Glomerular visceral epithelial cell (primary cell): ENCODE measurements around the gene GLIS1.

Experiments
- DNase-seq: peaks from one replicate; pipeline ENCODE4 v3.0.0-alpha.2; 2016; ENCODE audit errors: extremely low spot score

Gene GLIS1

DNA sequence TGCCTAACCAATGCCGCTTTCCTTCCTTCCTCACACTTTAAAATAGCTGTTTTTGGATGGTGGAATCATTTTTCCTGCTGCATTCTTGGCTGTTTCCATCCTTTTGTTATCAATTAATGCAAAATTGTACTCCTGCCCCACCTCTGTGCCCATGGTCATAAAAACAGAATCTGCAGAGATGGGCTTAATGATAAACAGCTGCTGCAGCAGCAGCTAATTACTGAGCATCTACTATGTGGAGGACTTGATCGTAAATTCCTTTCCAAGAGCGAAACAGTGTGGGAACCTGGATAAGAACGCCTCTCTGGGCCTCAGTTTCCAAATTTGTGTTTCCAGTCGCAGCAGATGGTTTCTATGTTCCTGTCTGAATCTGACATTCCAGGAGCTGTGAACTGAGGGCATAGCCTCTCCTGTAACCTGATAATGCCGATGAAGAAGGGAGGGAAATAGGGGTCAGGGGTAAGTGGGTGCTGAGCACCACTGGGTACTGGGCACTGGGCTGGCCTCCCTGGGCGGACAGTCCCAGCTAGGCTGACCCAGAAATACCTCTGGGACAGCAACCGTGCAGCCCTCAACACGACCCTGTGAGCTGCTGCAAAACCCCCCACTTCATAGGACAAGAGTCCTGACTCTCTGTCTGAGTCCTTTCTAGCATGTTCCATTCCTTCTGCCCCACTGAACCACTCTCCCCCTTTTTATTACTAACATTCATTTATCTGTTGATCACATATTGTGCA, 158.1 kb downstream of the GLIS1 start:
- no peak for DNase-seq

DNA sequence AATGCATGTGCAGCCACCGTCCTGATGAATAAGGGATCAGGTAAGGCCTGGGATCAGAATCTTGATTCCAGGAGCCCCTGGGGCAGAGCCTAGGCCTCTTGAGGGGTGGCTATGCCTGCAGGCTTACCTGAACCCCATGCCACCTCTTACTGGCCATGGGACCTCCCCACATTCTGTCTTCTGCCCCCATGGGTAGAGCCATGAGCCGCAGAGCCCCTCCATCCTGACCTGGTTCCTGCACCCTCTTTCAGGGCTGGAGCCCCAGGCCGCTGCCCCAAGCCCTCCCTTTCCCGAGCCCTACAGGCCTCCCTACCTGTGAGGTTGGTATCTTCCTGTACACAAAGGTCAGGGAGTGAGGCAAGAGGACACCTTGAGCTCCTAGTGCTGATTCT, 159.0 kb downstream of the GLIS1 start:
- DNase-seq = no peak

- no peak for DNase-seq
Observed at GRCh38 chr1:53579221-53580008, 159.5 kb downstream of the GLIS1 start.

- peak; percentile 48 for DNase-seq
Observed at GRCh38 chr1:53578358-53578757, 160.6 kb downstream of the GLIS1 start.

GRCh38 chr1:53577761-53578100, 161.2 kb downstream of the GLIS1 start:
- DNase-seq = no peak

DNA sequence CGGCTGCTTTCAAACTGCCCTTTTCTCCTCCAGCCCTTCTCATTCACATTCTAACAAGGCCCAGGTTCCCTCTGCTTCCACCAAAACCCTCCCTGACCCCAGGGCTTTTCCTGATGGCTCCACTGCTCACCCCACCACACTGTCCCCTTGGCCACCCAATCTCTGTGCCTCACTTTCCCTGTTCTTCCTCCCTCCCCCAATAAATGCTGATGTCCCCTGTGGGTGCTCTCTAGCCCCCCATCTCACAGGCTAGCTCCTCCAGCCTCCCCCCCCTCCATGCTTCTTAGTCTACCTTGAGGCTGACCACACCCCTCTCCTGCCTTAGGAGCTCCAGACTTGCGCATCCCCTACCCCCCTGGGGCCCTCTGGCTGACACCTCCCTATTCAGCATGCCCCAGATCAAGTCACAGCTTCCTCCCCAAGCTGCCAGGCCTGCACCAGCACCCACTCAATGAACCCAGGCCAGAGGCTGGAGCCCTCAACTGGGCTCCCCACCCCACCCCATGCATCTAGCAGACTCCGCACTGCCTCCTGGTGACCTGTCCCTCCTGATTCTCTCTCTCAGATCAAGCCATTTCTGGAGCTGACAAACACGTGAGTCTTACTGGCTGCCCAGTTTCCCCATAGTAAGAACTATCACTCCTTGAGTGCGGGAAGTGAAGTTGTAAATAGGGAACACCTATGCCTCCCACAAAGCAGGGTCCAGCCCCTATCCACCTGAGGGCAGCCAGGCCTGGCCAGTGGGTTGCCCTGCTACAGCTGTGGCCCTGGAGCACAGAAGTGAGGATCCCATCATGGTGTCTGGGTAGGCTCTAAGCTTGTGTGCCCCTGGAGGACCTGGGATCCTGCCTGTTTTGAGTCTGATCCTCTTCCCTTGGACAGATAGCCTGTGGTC, 161.9 kb downstream of the GLIS1 start:
- DNase-seq = no peak

- peak; percentile 51 for DNase-seq
Observed at GRCh38 chr1:53576381-53576801, 162.6 kb downstream of the GLIS1 start.

GRCh38 chr1:53575955-53576320, 163.0 kb downstream of the GLIS1 start:
- no peak for DNase-seq

DNA sequence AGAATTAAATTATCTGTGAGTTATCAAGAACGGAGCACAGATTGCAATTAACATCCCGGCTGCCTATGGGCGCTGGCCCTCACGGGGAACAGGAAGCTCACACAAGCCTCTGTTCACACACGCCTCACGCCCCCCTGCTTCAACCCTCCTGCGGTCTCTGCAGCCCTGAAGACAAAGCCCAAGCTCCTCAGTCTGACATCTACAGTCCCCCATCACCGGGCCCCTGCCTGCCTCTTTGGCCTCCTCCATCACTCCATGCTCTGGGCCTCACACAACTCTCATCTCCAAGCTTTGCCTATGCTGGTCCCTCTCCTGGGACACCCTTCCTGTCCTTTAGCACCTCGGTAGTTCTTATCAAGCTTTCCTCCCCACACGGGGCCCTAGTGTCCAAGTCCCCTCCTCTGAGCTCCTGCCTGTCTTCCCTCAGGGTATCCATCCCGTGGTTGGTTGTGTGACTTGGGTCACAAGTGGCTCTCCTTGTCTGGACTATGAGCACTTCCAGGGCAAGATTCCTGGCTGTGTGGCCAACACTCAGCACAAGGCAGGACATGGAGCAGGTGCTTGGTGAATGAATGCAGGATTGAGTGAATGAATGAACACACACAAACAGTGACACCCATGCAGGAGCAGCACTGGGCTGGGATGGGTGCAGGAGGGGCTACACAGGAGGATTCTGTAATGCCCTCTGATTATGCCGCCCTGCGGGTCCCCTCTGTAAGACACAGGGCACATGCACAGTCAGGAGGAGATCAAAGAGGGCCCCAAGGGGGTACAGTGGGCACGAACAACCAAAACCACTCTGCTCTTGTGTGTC, 163.6 kb downstream of the GLIS1 start:
- no peak for DNase-seq

GRCh38 chr1:53574621-53575020, 164.3 kb downstream of the GLIS1 start:
- no peak for DNase-seq

- DNase-seq = no peak
Observed at GRCh38 chr1:53573931-53574330, 165.0 kb downstream of the GLIS1 start.

DNA sequence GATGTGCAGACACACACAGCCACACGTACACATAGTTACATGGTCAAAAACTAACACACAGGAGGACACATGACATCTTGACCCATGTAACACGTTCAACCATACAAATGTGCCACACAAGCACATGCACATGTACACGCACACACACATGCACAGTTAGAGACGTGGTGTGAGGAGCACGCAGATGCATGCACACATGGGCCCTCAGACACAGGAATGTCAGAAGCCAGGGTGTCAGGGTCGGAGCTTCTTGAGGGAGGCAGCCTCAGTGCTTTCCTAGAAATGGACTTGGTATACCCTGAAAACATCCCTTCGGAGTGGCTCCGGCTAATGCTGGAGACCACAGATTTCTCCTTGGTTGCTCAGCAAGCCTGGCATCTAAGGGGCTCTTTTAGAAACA, 165.4 kb downstream of the GLIS1 start:
- no peak for DNase-seq

- no peak for DNase-seq
Observed at GRCh38 chr1:53572815-53573173, 166.2 kb downstream of the GLIS1 start.

- peak; percentile 84 for DNase-seq
Observed at GRCh38 chr1:53572065-53572814, 166.7 kb downstream of the GLIS1 start.

- no peak for DNase-seq
Observed at GRCh38 chr1:53568540-53568939, 170.4 kb downstream of the GLIS1 start.

DNA sequence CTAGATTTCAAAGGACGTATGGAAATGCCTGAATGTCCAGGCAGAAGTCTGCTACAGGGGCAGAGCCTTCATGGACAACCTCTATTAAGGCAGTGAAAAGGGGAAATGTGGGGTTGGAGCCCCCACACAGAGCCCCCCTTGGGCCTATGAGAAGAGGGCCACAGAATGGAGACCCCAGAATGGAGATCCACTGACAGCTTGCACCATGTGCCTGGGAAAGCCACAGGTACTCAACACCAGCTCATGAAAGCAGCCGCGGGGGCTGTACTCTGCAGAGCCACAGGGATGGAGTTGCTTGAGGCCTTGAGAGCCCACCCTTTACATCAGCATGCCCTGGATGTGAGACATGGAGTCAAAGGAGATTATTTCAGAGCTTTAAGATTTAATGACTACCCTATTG, 171.1 kb downstream of the GLIS1 start:
- no peak for DNase-seq

DNA sequence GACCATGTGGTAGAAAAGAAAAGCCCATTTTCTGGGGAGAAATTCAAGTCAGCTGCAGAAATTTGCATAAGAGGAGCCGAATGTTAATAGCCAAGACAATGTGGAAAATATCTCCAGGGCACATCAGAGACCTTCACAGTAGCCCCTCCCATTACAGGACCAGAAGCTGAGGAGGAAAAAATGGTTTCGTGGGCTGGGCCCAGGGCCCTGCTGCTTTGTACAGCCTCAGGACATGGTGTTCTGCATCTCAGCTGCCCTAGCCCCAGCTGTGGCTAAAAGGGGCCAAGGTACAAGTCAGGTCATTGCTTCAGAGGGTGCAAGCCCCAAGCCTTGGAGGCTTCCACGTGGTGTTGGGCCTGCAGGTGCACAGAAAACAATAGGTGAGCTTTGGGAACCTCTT, 171.5 kb downstream of the GLIS1 start:
- no peak for DNase-seq

- no peak for DNase-seq
Observed at GRCh38 chr1:53563611-53564010, 175.4 kb downstream of the GLIS1 start.

DNA sequence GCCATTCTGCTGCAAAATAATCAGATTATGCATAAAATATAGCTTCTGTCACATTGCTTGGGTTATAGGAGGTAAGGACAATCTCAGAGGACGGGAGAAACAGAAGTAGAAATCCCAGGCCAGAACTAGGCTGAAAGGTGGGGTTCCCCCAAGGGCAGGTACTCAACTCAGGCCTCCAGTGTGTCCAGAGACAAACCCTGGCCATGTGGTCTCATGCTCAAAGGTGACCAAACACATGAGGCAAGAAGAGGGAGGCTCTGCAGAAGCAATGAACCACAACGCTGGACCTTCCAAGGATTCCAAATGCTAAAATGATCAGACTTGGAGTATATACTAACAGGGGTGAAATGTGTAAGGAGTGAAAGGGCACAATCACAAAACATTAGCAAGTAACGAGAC, 176.0 kb downstream of the GLIS1 start:
- DNase-seq = no peak

- DNase-seq = peak; percentile 41
Observed at GRCh38 chr1:53562291-53562980, 176.5 kb downstream of the GLIS1 start.
